ENCODE results near the gene PEAK3.

DNA sequence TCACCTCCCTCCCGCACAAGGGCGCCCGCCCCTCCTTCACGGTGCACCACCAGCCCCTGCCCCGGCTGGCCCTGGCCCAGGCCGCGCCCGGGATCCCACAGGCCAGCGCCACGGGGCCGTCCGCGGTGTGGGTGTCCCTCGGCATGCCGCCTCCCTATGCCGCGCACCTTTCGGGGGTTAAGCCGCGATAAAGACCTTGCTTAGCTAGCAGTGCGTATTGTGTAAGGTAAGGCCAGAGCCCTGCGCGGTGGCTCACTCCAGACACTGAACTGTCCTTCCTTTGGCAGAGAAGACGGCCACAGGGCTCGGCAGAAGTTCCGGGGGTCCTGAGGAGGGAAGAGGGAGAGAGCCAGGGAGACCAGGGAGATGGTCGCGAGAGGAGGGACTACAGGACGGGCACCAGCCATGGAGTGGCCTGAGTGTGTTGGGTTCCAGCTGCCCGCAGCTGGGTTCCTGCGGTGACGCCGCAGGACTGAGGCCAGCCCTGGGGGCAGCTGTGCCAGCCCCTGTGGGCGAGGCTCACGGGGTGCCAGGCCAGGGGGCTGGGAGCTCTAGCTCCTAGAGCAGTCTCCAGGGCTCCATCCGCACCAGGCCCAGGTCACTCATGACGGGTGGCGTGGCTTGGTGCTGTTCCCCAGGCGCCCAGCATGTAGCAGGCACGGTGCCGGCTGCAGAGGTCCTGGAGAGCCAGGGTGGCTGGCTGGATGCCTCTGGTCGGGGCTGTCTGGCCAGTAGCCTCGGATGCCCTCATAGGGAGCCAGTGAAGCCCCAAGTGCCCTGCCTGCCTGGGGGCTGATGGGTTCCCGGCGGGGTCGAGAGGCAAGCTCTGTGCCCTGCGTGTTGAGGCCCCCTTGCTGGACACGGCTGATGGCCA is 53.6 kb downstream of the PEAK3 start:
- TF ChIP-seq GATA3 (IDR thresholded peaks at IDR 0.05; ENCODE audit: low read depth, low read length) (no peak), GATA2 (IDR thresholded peaks at IDR 0.05; ENCODE audit: low read depth, low read length) (no peak)
